GM13976 (cell line): ENCODE measurements around the gene PPP1CA.

Source experiments
- DNase-seq: peaks from one replicate; pipeline ENCODE4 v3.0.0; 2012; ENCODE audit warnings: low spot score
- CTCF ChIP-seq: IDR thresholded peaks from 2 replicates; pipeline ENCODE4 v1.5.1; 2012; ENCODE audit warnings: borderline replicate concordance, mild to moderate bottlenecking; ENCODE audit not compliant: insufficient read depth; ENCODE audit errors: extremely low read depth, missing control alignments, control extremely low read depth
- in situ Hi-C: fragments of 300-500 bp; cut with MboI; formaldehyde crosslinking; loops from one replicate; pipeline ENCODE4 v1.12.0; 2022; ENCODE audit warnings: low sequenced_read_pairs, mixed read lengths, inconsistent platforms; ENCODE audit not compliant: unreplicated experiment

PPP1CA gene

DNA sequence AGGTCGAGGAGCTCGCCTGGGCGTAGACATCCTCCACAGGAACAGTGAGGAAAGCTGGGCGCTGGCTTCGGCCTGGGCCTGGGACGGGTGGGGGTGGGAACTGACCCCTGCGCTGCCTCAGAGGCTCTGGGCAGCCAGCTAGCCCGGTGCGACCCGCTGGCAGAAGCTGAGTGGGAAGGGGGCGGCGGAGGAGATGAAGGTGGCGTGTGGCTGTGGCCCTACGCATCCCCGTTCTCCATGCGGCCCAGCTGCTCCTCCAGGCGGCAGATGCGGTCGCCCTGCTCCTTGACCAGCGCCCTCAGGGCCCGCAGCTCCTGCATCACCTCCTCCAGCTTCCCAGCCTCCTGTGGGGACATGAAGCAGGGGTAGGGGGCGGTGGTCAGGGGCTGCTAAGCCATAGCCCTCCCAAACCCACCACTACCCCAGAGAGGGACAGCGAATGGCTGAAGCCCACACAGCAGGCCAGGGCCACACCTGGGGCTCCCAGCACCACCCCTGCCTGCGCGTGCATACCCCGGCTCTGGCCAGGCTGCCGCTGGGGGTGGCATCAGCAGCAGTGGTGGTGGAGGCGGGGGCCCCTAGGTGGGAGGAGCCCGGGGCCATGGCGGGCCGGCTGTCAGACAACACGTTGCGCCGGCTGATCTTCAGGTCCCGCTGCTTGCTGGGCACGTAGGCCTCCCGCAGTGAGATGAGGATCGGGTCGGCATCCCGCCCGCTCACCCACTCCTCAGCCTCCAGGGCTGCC lies 36.7 kb upstream of the PPP1CA start:
- peak; percentile 81 for DNase-seq
- in situ Hi-C loops: no loop called here
- no peak for TF ChIP-seq CTCF

GRCh38 chr11:67437809-67438157 lies 36.1 kb upstream of the PPP1CA start:
- in situ Hi-C loops: no loop called here

GRCh38 chr11:67437082-67437808 lies 35.6 kb upstream of the PPP1CA start, which contains the start of gene PTPRCAP:
TSS of gene PTPRCAP (minus strand) at chr11:67437682. CDS start at chr11:67437619, 63 bp downstream.
- no peak for TF ChIP-seq CTCF
- peak; percentile 81 for DNase-seq
- in situ Hi-C loops: no loop called here

More at GRCh38 chr11:67437809-67438157, 36.1 kb upstream of the PPP1CA start:
- DNase-seq: no peak
- TF ChIP-seq CTCF: no peak

DNA sequence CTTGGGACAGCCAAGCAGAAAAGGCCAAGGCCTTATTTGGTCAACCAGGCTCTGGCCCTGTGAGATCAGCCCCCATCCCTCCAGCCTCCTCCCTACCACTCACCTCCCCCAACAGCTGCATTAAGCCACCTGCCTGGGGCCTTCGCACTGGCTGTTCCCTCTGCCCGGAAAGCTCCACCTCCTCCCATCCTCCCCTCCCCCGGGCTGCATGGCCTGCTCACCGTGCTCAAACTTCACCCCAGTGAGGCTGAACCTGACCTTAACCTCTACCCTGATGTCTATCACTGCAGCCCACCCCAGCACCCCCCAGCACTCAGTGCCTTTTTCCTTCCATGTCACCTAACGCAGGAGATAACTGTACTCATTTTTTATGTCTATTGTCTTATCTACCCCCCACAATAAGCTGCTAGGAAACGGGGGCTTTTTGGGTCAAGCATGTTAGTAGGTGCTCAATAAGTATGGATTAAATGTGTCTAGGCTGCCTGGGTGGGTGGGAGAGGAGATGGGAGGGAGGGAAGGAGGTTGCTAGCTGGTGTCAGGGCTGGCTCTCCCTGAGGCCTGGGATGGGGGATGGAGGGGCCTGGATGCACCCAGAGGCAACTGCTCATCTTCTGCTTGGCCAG lies 34.9 kb upstream of the PPP1CA start:
- in situ Hi-C loops: no loop called here
- peak; percentile 91 for DNase-seq
- TF ChIP-seq CTCF: no peak

DNA sequence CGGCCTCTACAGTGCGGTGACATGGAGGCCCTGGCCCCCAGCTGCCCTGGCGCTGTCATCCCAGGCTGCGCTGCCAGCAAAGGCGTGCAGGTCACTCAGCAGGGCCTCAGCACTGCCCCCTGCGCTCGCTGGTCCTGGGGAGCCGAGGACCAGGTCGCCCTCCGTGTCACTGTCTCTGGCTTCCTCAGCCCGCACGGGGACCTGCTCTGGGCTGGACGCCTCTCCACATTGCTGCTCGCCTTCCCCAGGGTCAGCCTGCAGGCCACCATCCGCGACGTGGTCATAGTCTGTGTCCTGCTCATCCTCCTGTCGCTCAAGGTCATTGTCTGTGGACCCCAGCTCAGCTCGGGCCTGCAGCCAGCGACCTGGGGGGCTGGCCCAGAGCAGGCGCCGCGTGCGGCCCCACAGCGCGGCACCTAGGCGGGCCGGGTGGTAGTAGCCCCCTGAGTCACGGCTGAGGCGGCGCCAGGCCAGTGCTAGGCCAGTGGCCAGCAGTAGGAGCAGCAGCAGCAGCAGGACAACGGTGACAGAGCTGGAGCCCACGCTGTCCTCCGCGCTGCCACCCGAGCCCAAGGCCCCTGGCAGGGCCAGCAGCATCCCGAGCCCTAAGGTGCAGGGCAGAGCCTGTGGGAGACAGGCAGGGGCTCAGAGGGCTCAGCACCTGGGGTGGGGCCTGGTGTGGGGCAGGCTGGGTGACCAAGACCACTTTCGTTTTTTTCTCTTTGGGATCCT lies 34.2 kb upstream of the PPP1CA start:
- DNase-seq: no peak
- in situ Hi-C loops: no loop called here
- no peak for TF ChIP-seq CTCF
